GM19099 (cell line): ENCODE measurements around the gene CRHR1.

Experiments used
- POLR2A ChIP-seq: IDR thresholded peaks from 3 replicates; pipeline ENCODE4 v1.6.1; 2011; ENCODE audit warnings: low read depth; ENCODE audit not compliant: insufficient read length; ENCODE audit errors: extremely low read depth

CRHR1 gene

DNA sequence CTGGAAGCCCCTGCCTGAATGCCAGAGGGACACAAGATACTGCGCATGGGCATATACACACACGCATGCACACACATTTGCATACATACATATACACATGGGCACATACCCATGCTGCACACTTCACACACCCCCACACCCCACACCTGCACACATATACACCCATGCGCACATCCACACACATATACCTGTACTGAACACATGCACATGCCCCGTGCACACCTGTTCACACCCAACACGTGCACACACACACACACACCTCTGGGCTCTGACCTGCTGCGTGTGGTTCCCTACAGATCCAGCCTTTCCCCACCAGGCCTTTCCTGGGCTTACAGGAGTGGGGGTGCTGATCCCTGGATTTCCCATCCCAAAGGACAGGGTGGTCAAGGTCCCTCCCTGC, 66.9 kb downstream of the CRHR1 start:
- no peak for TF ChIP-seq POLR2A

DNA sequence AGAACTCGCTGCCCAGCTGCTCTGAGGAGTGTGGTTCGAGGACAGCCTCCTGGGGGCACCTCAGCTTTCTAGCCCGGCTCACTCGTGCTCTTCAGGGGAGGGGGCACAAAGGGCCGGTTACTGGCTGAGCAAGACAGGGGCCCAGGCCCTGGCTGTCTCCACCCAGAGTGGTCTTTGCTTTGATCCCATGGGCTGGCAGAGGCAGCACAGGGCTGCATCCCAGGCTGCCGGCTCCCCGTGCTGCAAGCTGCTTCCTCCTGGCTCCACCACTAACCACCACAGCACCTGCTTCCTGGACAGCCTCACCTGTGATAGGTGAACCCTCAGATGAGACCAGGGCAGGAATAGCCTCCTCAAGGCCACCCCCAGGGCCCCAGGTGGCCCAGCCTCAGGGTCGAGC, 67.3 kb downstream of the CRHR1 start:
- no peak for TF ChIP-seq POLR2A

DNA sequence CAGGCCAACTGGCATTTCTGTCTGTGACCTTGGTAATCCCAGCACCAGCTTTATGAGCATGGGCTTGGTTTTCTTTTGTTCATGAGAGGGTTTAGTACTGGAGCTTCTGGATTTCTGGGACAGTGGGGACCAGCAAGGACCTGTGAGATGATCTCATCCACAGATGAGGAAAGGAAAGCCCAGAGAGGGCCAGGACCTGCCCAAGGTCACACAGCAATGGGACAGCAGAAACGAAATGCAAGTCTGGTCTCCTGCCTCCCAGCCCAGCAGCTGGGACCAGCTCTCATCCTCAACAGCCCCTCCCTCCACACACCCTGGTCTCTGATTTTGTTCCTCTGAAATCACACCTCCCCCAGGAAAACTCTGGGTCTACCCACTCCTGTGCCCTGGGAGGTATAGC, 67.8 kb downstream of the CRHR1 start:
- no peak for TF ChIP-seq POLR2A

DNA sequence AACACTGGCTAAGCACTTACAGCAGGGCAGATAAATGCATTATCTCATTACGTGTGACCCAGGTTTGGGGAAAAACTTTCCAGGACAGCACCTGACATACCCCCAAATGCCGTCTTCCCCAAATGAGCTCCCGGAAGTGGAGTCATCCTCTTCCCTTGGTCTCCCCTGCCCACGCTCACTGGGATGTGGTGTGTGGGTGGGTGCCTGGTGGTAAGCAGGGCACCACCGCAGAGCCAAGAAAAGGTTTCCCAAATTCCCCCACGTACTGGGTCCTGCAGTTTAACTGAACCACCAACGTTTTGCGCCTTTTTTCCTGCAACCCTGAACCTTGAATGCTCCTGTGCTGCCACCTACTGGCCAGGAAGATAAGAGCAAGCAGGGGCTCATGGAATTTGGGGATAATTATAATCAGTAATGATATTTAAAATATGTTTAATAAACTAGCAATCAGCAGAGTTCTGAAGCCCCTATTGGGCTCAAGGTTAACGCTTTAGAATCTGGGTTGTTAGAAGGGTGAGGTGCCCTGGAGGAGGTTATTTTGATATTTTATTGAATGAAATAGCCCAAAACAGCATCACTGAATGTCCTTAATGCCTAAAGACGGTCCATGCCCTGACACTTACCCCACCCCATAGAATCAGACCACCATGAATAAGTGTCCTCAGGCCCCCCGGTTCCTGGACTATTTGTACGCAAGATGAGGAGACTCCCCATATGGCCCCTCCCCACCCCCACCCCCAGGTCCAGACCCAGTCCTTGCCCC, 68.6 kb downstream of the CRHR1 start:
- TF ChIP-seq POLR2A: no peak

DNA sequence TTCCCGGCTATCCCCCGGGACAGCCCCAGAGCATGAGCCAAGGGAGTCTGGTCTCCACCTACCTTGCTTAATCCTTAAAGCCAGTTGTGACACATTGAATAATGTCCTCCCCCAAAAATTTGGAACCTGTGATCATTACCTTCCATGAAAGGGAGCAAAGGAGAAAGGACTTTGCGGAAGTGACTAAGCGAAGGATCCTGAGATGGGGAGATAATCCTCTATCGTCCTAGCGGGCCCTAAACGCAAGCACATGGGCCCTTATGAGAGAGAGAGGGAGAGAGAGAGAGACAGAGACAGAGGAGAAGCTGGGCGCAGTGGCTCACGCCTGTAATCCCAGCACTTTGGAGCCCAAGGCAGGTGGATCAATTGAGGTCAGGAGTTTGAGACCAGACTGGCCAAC, 70.1 kb downstream of the CRHR1 start:
- no peak for TF ChIP-seq POLR2A

DNA sequence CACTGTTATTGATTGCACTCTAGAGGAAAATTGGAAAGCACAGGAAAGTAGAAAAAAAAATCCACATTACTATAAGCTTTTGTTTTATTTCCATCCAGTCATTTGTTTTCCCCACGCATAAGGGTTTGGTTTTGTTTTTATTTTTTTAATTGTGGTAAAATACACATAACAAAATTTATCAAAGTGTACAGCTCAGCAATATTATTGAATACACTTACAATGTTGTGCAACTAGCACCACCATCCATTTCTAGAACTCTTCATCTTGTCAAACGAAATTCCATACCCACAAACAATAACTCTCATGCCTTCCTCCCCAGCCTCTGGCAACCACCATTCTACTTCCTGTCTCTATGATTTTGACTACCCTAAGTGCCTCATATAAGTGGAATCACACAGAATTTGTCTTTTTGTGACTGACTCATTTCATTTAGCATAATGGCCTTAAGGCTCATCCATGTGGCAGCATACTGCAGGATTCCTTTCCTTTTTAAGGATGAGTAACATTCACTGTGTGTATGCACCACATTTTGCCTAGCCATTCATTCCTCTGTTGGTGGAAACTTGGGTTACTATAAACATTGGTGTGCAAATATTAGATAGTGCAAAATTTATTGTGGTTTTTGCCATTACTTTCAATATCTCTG, 71.7 kb downstream of the CRHR1 start:
- no peak for TF ChIP-seq POLR2A

DNA sequence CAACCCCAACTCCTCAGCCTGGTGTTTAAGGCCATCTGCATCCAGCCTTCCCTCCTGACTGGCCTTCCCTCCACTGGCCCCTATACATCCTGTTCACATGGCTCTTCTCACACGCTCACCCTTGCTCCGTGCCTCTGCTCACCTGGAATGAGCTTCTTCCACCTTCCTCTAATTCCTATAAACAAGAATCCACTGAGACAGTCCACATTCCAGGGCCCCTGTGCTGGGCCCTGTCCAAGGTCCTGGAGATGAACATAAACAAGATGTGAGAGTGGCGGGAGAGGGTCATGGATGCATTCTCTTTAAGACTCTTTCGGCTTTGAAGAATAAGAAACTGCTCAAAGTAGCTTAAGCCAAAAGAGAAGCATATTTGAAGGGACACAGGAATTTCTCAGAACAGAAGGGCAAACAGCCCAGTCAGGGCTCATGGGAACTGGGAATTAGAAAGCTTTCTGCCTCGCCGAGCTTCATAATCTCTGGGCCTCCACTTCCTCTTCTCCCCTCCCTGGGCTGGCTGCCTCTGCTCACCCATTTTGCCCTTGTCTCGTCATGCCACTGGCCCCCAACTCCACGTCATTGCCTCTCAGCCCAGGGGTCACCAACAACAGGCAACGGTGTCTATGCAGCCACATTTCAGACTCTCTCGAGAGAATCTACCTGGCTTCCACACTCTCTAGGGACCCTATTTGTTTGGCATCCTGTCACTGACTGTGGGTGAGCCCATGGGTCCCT, 74.0 kb downstream of the CRHR1 start:
- no peak for TF ChIP-seq POLR2A

DNA sequence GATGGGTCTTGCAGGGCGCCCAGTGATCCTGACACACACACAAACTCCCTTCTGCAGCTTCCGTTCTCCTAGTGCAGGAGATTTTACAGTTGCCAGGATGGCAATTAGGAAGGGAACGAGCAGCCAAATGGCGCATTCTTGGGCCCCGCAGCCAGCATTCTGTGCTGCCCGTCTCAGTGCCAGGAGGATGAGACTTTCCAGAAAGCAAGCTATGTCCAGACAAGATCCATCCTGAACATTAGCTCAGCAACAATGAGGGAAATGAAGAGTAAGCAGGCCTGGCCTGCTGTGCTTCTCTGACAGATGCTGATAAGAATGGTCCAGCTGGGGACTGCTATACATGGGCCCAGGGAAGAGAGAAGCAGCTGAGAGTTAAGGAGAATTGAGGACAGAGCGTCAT, 77.0 kb downstream of the CRHR1 start:
- TF ChIP-seq POLR2A: no peak

DNA sequence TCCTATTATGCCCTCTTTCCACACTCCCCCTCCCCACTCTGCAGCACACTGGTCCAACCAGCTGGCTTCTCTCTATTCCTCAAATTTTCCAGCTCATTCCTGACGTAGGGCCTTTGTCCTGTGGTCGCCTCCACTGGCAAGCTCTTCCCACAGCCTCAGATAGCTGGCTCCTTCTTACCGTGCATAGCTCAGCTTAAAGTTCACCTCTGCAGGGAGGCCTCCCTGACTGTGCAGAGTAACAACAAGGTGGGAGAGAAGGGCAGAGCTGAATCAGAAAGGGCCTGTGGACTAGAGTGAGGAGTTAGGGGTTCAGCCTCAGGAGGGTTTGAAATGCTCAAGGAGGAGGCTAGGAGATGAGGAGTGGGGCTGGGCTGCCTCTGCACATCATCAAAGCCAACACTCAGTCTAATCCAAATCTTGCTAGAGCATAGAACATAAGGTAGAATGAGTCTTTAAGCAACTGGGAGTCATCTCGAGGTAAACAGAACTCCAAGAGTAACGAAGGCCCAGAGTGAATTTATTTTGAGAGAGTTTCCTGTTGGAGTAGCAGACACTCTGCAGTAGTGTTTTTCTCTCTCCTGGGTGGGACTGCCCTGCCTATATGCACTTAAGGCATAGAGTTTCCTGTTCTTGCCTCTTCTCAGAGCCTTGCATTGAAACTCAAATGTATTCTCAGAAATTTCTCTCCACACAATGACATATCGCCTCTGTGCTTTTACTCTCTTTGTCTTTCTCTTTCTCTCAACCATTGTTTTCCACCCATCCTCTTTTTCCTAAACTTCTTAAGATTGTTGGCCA, 79.9 kb downstream of the CRHR1 start:
- no peak for TF ChIP-seq POLR2A

DNA sequence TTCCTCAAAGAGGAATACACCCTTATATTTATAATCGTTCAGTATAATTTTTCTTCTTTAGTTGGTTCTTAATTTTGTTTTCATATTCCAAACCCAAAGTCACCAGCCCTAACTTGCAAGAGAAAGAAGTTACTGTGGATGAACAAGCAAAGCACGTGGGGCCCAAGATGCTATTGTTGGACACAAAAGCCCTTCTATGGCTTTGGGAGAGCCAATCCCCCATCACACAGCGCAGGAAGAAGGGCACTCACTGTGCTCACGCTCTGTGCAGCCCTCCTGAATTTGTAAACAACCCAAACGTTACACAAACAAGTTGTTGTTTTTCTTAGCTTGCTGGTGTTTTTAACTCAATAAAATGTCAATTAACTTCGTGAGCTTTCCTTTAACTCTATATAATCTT, 83.1 kb downstream of the CRHR1 start:
- TF ChIP-seq POLR2A: no peak

DNA sequence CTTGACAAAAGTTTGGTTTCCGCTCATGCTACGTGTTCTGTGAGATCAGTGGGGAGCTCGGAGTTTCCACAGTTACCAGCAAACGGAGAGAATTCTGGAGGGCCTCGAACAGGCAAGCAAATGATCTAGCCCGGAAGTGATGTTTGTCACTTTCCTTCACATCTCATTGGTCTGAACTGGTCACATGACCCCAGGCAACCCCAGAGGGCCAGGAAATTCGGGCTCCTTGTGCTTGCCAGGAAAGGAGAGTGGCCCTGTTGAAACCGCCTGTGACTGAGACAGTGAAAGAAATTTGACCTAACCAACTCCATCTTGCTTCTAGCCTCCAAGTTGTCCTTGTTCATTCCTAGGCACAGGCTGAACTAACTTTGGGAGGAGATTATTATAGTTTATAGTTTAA, 83.6 kb downstream of the CRHR1 start:
- TF ChIP-seq POLR2A: no peak

DNA sequence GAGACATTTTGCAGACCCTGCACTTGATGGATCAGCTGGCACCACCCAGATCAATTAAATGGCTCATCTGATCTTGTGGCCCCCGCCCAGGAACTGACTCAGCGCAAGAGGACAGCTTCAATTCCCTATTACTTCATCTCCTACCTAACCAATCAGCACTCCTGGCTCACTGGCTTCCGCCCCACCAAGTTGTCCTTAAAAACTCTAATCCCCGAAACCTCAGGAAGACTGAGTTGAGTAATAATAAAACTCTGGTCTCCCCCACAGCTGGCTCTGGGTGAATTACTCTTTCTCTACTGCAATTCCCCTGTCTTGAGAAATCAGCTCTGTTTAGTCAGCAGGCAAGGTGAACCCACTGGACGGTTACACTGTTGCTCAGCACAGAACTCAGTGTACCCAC, 84.2 kb downstream of the CRHR1 start:
- TF ChIP-seq POLR2A: no peak

DNA sequence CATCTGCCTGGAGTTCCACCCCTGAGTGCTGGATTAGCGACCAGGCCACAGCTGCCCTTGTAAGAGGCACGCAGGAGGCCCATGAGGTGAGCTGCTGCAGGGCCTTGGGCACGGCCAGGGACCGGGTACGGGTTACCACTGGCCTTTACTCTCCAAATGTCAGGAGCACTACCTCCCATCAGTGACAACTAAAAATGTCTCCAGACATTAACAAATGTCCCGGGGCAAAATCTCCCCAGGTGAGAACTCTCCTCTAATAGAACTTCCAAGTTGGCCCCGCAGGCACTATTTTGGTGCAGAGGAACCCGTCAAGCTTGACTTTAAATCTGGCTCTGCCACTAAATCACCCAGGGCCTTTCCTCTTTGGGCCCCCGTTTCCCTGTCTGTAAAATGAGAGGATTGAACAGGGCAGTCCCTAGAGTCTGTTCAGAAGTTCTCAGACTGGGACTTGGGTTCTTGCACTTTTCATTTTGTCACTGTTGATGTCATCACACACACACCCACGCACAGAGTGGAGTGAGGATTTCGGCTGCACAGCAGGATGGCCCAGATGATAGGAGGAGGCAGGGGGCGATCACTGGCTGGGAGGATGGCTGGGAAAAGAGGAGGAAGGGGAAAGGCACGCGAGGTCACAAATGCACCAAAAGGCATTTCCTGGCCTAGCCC, 85.7 kb downstream of the CRHR1 start:
- TF ChIP-seq POLR2A: no peak

DNA sequence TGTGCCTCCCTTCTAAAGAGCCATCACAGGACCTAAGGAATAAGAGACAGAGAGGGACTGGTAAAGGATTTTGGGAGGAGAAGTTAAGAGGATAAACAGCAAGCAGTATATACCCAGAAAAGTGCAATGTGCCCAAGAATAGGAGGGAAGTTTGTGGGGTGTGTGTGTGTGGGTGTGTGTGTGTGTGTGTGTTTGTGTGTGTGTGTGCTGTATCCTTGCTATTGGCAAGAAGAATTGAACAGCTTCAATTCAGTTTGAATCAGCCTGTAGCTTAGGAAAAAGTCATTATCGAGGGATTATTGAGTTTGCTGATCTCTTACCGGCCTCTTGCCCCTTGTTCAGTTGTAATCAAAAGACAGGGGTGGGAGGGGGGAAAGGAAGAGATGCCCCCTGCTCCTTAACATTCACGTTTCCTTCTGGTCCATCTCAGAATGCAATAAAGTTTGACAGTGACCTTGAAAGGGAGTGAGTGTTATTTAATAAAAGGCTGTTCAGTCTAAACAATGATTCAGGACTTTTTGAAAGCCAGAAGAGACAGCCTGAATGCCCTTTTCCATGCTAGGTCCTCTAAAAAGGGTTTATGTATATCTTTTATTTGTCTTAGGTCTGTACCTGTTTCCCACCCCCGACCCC, 86.3 kb downstream of the CRHR1 start:
- no peak for TF ChIP-seq POLR2A
